Heart left ventricle (tissue), 16 donors: ENCODE measurements around the gene MAGEB17. TPM values are rescaled to one million over a fixed set of nuclear protein-coding genes. Genes with fewer than 3 reads are reported as not detected.
"Not testable (repeated sequence)": the region's sequence is repeated elsewhere in the genome, so short reads cannot be mapped to it uniquely, and the experiment has no call there.

ENCODE experiments used
- ATAC-seq, 4 donors: fragments of 200-7000 bp; cut with Tn5 transposase; one replicate each; pipeline ENCODE4 v1.9.1; 2020 to 2022; ENCODE audit warnings: moderate library complexity in 4 of 4, mild to moderate bottlenecking in 3 of 4, moderate number of reproducible peaks in 1 of 4
- DNase-seq, 5 donors: peaks; one replicate each; pipeline ENCODE4 v3.0.0-alpha.2; 2020
- H3K27ac ChIP-seq, 12 donors: fragments of 200-600 bp; sonication (generic) in 4 of 12; one replicate each; pipeline versions ENCODE4 v1.5.0 to v1.8.0; 2016 to 2022; ENCODE audit warnings: mild to moderate bottlenecking in 2 of 12
- H3K27me3 ChIP-seq, 9 donors: fragments of 200-600 bp; sonication (generic) in 2 of 9; one replicate each; pipeline versions ENCODE4 v1.5.1 to v1.8.0; 2016 to 2022; ENCODE audit warnings: mild to moderate bottlenecking in 3 of 9
- H3K36me3 ChIP-seq, 9 donors: fragments of 200-600 bp; sonication (generic) in 2 of 9; one replicate each; pipeline versions ENCODE4 v1.5.0 to v1.8.0; 2018 to 2022; ENCODE audit warnings: mild to moderate bottlenecking in 2 of 9
- H3K4me1 ChIP-seq, 12 donors: fragments of 200-600 bp; sonication (generic) in 4 of 12; one replicate each; pipeline versions ENCODE4 v1.5.0 to v1.8.0; 2016 to 2022; ENCODE audit warnings: mild to moderate bottlenecking in 3 of 12
- H3K4me3 ChIP-seq, 12 donors: fragments of 200-600 bp; sonication (generic) in 4 of 12; one replicate each; pipeline versions ENCODE4 v1.5.0 to v1.8.0; 2017 to 2022; ENCODE audit warnings: mild to moderate bottlenecking in 9 of 12, moderate library complexity in 4 of 12
- H3K9me3 ChIP-seq, 12 donors: fragments of 200-600 bp; sonication (generic) in 4 of 12; one replicate each; pipeline versions ENCODE4 v1.5.0 to v1.8.0; 2016 to 2022; ENCODE audit warnings: mild to moderate bottlenecking in 1 of 12
- CTCF ChIP-seq, 12 donors: fragments of 200-600 bp; sonication (generic) in 4 of 12; IDR thresholded peaks; one replicate each; pipeline versions ENCODE4 v1.5.0 to v1.8.0; 2018 to 2022; ENCODE audit warnings: antibody characterized with exemption in 12 of 12, mild to moderate bottlenecking in 5 of 12
- POLR2A ChIP-seq, 2 donors: fragments of 450-650 bp; IDR thresholded peaks; one replicate each; pipeline ENCODE4 v1.6.1; 2017; ENCODE audit warnings: antibody characterized with exemption in 2 of 2, mild to moderate bottlenecking in 2 of 2, moderate library complexity in 2 of 2
- WGBS, 4 donors: extraction: QIAGEN DNeasy Blood & Tissue Kit in 2 of 4; methylation state at CpG; one replicate each; pipeline versions ENCODE4 v1.1.5 to v1.1.7; 2013 to 2018; 5-methylcytosine and 5-hydroxymethylcytosine counted together
- intact Hi-C, 10 donors: fragments of 100-400 bp; cut with DNase I; formaldehyde crosslinking; loops; one replicate each; pipeline versions ENCODE4 v1.11.1 to v1.14.2; 2022
- polyA plus RNA-seq, 2 donors: library from polyadenylated mRNA; stranded (reverse); fragments of 200-250 nt; gene quantifications; one replicate each; pipeline ENCODE4 v1.2.3, GENCODE V29; 2013
- total RNA-seq, 9 donors: library from RNA; depleted of rRNA in 2 of 9; stranded (reverse); fragments of >200 nt in 2 of 9; fragmentation: NEBNext Ultra II Directional in 3 of 9; extraction: Animal tissue kit (Norgen Biotek cat#: 25700) in 3 of 9; gene quantifications; one replicate each; pipeline versions ENCODE4 v1.1.0 to v1.2.4, GENCODE V29; 2016 to 2023
- donor health status: ischemic (EF 13 %, LVEDD 7.1; RV severe dilation, severe dysfunction).
- donor health status: healthy with polysubstance abuse.
- donor health status: DM: no; HTN: yes; CAD: no.
- donor health status: DM: no; HTN: no; CAD: no.
- donor health status: ischemic (EF 25% LVEDD 6.9; RV normal size, moderate dysfunction).
- donor health status: ischemic (EF 25% LVEDD 5.7; RV mildly dilated, moderate dysfunction).
- donor health status: healthy.
- donor health status: DM: yes; HTN: yes; CAD: no.
- donor health status: ischemic (EF 35%, LVEDD 5.7; RV mildly dilated, moderate dysfunction).
- donor health status: nonischemic (EF 11% LVEDD 7.7; RV severe dilation, severe dysfunction).
- donor health status: DM: yes; HTN: yes; CAD: no.
- donor health status: PGD.
- donor health status: ischemic (EF 29% LVEDD 5.4; RV normal size, mild dysfunction).
- donor health status: nonischemic (EF 23%, LVEDD 6.1; RV moderate dilation, normal function).

Gene MAGEB17
- total and polyA plus RNA-seq, 11 donors: 0.14 to 0.19 (median 0.15) TPM; not detected in 8

- H3K4me1 ChIP-seq: no peaks in the 10 kb centered on the region
- intact Hi-C loops: no loop called here
- H3K27ac ChIP-seq: no peak overlapping the region
- 49 to 66% (median 57%) methylated on average over 5 of the region's 5 CpGs for WGBS, 4 donors
- DNase-seq (no peak), ATAC-seq (no peak)
- no peaks in the 10 kb centered on the region for H3K36me3 ChIP-seq
- no peak overlapping the region for H3K4me3 ChIP-seq
- H3K27me3 ChIP-seq: peaks cover 0 to 18% (median 0%) of the 10 kb centered on the region in 9 donors
- no peak for TF ChIP-seq CTCF (IDR thresholded peaks at IDR 0.05)
- TF ChIP-seq POLR2A (IDR thresholded peaks at IDR 0.05): no peak
- no peaks in the 10 kb centered on the region for H3K9me3 ChIP-seq
These were observed 11.6 kb upstream of the MAGEB17 start for GRCh38 chrX:16155581-16156096.

GRCh38 chrX:16156692-16157331, 10.5 kb upstream of the MAGEB17 start:
- no peaks in the 10 kb centered on the region for H3K36me3 ChIP-seq
- no peaks in the 10 kb centered on the region for H3K9me3 ChIP-seq
- WGBS, 4 donors: 78 to 92% (median 85%) methylated on average over 5 of the region's 5 CpGs
- H3K27me3 ChIP-seq: peaks cover 0 to 25% (median 0%) of the 10 kb centered on the region in 9 donors
- no peak for DNase-seq
- intact Hi-C loops: no loop called here
- TF ChIP-seq CTCF (IDR thresholded peaks at IDR 0.05): no peak
- no peak for TF ChIP-seq POLR2A (IDR thresholded peaks at IDR 0.05)
- ATAC-seq: no peak
- H3K27ac ChIP-seq: no peak overlapping the region
- H3K4me3 ChIP-seq: no peak overlapping the region
- no peaks in the 10 kb centered on the region for H3K4me1 ChIP-seq

GRCh38 chrX:16160729-16161128, 6.6 kb upstream of the MAGEB17 start:
- Histone ChIP-seq H3K4me3 (no peak overlapping the region), H3K4me1 (no peaks in the 10 kb centered on the region), H3K27me3 (peaks cover 0 to 36% (median 0%) of the 10 kb centered on the region in 9 donors), H3K36me3 (no peaks in the 10 kb centered on the region), H3K27ac (no peak overlapping the region), H3K9me3 (no peaks in the 10 kb centered on the region)
- TF ChIP-seq CTCF (IDR thresholded peaks at IDR 0.05): no peak
- no peak for TF ChIP-seq POLR2A (IDR thresholded peaks at IDR 0.05)
- DNase-seq (no peak), ATAC-seq (no peak)
- intact Hi-C loops: no loop called here
- 53 to 68% (median 56%) methylated on average over 3 of the region's 3 CpGs for WGBS, 4 donors

- H3K27me3 ChIP-seq: peaks cover 0 to 36% (median 0%) of the 10 kb centered on the region in 9 donors
- WGBS, 4 donors: 89 to 94% (median 93%) methylated on average over 2 of the region's 2 CpGs
- H3K9me3 ChIP-seq, H3K27ac ChIP-seq, ATAC-seq, H3K36me3 ChIP-seq, DNase-seq, intact Hi-C loops, H3K4me1 ChIP-seq, H3K4me3 ChIP-seq: not testable (repeated sequence)
These were observed 6.1 kb upstream of the MAGEB17 start for GRCh38 chrX:16161173-16161572.

- intact Hi-C loops: no loop called here
- no peaks in the 10 kb centered on the region for H3K36me3 ChIP-seq
- ATAC-seq: no peak
These were observed 4.9 kb upstream of the MAGEB17 start for GRCh38 chrX:16162391-16162790.

More at GRCh38 chrX:16162391-16162790, 4.9 kb upstream of the MAGEB17 start:
- Histone ChIP-seq H3K27ac (no peak overlapping the region), H3K27me3 (peaks cover 0 to 41% (median 0%) of the 10 kb centered on the region in 9 donors), H3K4me1 (no peaks in the 10 kb centered on the region), H3K4me3 (no peak overlapping the region), H3K9me3 (no peaks in the 10 kb centered on the region)
- no peak for DNase-seq
- TF ChIP-seq CTCF (IDR thresholded peaks at IDR 0.05): no peak
- TF ChIP-seq POLR2A (IDR thresholded peaks at IDR 0.05): no peak
- WGBS, 4 donors: 60 to 78% (median 73%) methylated on average over 5 of the region's 5 CpGs
